Measurements from ENCODE around the gene CASK.

The CASK gene

GRCh38 chrX:41591906-41592305, 331.4 kb downstream of the CASK start:
- TF ChIP-seq POLR2AphosphoS5 (IDR thresholded peaks at IDR 0.05; ENCODE audit: low read depth) (no peak), GABPA (IDR thresholded peaks at IDR 0.05; ENCODE audit: low read depth) (no peak), SPI1 (IDR thresholded peaks at IDR 0.05; ENCODE audit: borderline replicate concordance, low read depth) (no peak)
- TF ChIP-seq, protein P1, sequence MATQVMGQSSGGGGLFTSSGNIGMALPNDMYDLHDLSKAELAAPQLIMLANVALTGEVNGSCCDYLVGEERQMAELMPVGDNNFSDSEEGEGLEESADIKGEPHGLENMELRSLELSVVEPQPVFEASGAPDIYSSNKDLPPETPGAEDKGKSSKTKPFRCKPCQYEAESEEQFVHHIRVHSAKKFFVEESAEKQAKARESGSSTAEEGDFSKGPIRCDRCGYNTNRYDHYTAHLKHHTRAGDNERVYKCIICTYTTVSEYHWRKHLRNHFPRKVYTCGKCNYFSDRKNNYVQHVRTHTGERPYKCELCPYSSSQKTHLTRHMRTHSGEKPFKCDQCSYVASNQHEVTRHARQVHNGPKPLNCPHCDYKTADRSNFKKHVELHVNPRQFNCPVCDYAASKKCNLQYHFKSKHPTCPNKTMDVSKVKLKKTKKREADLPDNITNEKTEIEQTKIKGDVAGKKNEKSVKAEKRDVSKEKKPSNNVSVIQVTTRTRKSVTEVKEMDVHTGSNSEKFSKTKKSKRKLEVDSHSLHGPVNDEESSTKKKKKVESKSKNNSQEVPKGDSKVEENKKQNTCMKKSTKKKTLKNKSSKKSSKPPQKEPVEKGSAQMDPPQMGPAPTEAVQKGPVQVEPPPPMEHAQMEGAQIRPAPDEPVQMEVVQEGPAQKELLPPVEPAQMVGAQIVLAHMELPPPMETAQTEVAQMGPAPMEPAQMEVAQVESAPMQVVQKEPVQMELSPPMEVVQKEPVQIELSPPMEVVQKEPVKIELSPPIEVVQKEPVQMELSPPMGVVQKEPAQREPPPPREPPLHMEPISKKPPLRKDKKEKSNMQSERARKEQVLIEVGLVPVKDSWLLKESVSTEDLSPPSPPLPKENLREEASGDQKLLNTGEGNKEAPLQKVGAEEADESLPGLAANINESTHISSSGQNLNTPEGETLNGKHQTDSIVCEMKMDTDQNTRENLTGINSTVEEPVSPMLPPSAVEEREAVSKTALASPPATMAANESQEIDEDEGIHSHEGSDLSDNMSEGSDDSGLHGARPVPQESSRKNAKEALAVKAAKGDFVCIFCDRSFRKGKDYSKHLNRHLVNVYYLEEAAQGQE (IDR thresholded peaks at IDR 0.05; ENCODE audit: insufficient replicate concordance, low read depth): no peak
- TF ChIP-seq, protein P2, sequence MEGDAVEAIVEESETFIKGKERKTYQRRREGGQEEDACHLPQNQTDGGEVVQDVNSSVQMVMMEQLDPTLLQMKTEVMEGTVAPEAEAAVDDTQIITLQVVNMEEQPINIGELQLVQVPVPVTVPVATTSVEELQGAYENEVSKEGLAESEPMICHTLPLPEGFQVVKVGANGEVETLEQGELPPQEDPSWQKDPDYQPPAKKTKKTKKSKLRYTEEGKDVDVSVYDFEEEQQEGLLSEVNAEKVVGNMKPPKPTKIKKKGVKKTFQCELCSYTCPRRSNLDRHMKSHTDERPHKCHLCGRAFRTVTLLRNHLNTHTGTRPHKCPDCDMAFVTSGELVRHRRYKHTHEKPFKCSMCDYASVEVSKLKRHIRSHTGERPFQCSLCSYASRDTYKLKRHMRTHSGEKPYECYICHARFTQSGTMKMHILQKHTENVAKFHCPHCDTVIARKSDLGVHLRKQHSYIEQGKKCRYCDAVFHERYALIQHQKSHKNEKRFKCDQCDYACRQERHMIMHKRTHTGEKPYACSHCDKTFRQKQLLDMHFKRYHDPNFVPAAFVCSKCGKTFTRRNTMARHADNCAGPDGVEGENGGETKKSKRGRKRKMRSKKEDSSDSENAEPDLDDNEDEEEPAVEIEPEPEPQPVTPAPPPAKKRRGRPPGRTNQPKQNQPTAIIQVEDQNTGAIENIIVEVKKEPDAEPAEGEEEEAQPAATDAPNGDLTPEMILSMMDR (IDR thresholded peaks at IDR 0.05; ENCODE audit: insufficient read depth, low read length): no peak
- DNase-seq (ENCODE audit: low read depth in 1 of 2, low spot score in 1 of 2): no peak
- Histone ChIP-seq H3K27ac (replicated peaks) (no peak overlapping the region), H3K4me3 (replicated peaks; ENCODE audit: insufficient read depth, low read length) (no peak overlapping the region), H3K27me3 (ENCODE audit: insufficient read depth, poor library complexity, severe bottlenecking) (no peaks in the 10 kb centered on the region)

GRCh38 chrX:41590641-41591040, 332.7 kb downstream of the CASK start:
- no peak for DNase-seq (ENCODE audit: low read depth in 1 of 2, low spot score in 1 of 2)
- TF ChIP-seq SPI1 (IDR thresholded peaks at IDR 0.05; ENCODE audit: borderline replicate concordance, low read depth) (no peak), GABPA (IDR thresholded peaks at IDR 0.05; ENCODE audit: low read depth) (no peak), POLR2AphosphoS5 (IDR thresholded peaks at IDR 0.05; ENCODE audit: low read depth) (no peak)
- TF ChIP-seq, protein P1 (IDR thresholded peaks at IDR 0.05; ENCODE audit: insufficient replicate concordance, low read depth): no peak
- TF ChIP-seq, protein P2 (IDR thresholded peaks at IDR 0.05; ENCODE audit: insufficient read depth, low read length): no peak
- Histone ChIP-seq H3K27me3 (ENCODE audit: insufficient read depth, poor library complexity, severe bottlenecking) (no peaks in the 10 kb centered on the region), H3K27ac (replicated peaks) (no peak overlapping the region), H3K4me3 (replicated peaks; ENCODE audit: insufficient read depth, low read length) (no peak overlapping the region)

DNA sequence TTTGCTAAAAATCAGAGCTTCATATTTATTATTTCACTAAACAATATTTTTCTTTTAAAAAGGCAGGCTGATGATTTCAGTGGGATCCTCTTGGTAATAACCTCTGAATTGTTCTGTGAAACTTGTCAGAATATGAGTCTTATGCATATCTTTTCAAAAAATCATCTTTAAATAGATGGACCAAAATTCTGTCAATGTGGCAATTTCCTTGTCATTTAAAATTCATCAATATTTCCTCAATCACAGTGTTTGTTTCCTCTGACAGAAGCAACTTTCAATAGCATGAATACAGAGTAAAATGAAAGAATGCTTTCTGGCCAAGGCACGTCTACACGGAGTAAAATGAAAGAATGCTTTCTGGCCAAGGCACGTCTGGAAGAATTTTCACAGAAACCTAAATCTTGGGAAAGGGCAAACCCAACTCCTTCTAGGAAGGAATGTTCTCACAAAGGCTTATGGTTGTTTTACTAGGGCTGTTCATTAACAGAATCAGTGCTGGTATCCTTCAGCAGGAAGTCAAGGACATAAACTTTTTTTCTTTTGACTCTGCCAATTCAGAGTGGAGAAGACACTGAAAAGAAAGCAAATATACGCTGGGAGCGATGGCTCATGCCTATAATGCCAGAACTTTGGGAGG, 333.6 kb downstream of the CASK start:
- TF ChIP-seq, protein P1 (IDR thresholded peaks at IDR 0.05; ENCODE audit: insufficient replicate concordance, low read depth): no peak
- TF ChIP-seq SPI1 (IDR thresholded peaks at IDR 0.05; ENCODE audit: borderline replicate concordance, low read depth): no peak
- TF ChIP-seq GABPA (IDR thresholded peaks at IDR 0.05; ENCODE audit: low read depth): no peak
- TF ChIP-seq, protein P2 (IDR thresholded peaks at IDR 0.05; ENCODE audit: insufficient read depth, low read length): no peak
- no peak for TF ChIP-seq POLR2AphosphoS5 (IDR thresholded peaks at IDR 0.05; ENCODE audit: low read depth)
- no peak for DNase-seq (ENCODE audit: low read depth in 1 of 2, low spot score in 1 of 2)
- no peak overlapping the region for H3K27ac ChIP-seq (replicated peaks)
- no peaks in the 10 kb centered on the region for H3K27me3 ChIP-seq (ENCODE audit: insufficient read depth, poor library complexity, severe bottlenecking)
- H3K4me3 ChIP-seq (replicated peaks; ENCODE audit: insufficient read depth, low read length): no peak overlapping the region
